ENCODE measurements around the gene SUGP2. TPM values are rescaled to one million over a fixed set of nuclear protein-coding genes. Genes with fewer than 3 reads are reported as not detected.

The SUGP2 gene
- total and polyA plus RNA-seq, 2 of the 13 experiments (the other 11 are each of a cell fraction or from before 2014, with no cell fraction given), result 40.6 to 57.7 TPM

GRCh38 chr19:19063183-19064097 lies 30.1 kb upstream of the SUGP2 start, which contains the start of gene SLC25A42 (continued):
- TF ChIP-seq ZBTB39 (CRISPR knock-in tag; IDR thresholded peaks at IDR 0.05) (no peak; the same call in 1 of the 2 replicates), ZSCAN20 (CRISPR knock-in tag; IDR thresholded peaks at IDR 0.05; ENCODE audit: borderline replicate concordance) (no peak), ZNF850 (CRISPR knock-in tag; conservative IDR thresholded peaks at IDR 0.05) (no peak), ZFP1 (CRISPR knock-in tag; IDR thresholded peaks at IDR 0.05) (no peak), TFAP4 (IDR thresholded peaks at IDR 0.05; ENCODE audit: borderline replicate concordance, low read depth) (no peak; the same call in 1 of the 2 replicates), GRHL1 (CRISPR knock-in tag; conservative IDR thresholded peaks at IDR 0.05) (no peak), ZNF496 (CRISPR knock-in tag; IDR thresholded peaks at IDR 0.05; ENCODE audit: insufficient replicate concordance) (no peak), ZBTB7B (CRISPR knock-in tag; IDR thresholded peaks at IDR 0.05) (0 out of 2 replicates have a peak, but pooled peaks have one; percentile 60), ZNF607 (CRISPR knock-in tag; IDR thresholded peaks at IDR 0.05; ENCODE audit: borderline replicate concordance) (peak; percentile 61; the same call in 1 of the 2 replicates), KLF15 (CRISPR knock-in tag; IDR thresholded peaks at IDR 0.05; ENCODE audit: borderline replicate concordance) (peak; percentile 99), FOXA3 (CRISPR knock-in tag; IDR thresholded peaks at IDR 0.05) (peak; percentile 31; the same call in 1 of the 2 replicates), REST (IDR thresholded peaks at IDR 0.05; ENCODE audit: borderline replicate concordance in 1 of 2, low read depth in 1 of 2, low read length in 2 of 2) (no peak), NCOA2 (CRISPR knock-in tag; IDR thresholded peaks at IDR 0.05) (peak; percentile 5; the same call in 1 of the 2 replicates), ZNF20 (CRISPR knock-in tag; IDR thresholded peaks at IDR 0.05) (no peak), TEAD3 (CRISPR knock-in tag; optimal IDR thresholded peaks at IDR 0.05; ENCODE audit: borderline replicate concordance) (no peak), SMARCE1 (IDR thresholded peaks at IDR 0.05; ENCODE audit: borderline replicate concordance) (no peak), MEF2D (CRISPR knock-in tag; IDR thresholded peaks at IDR 0.05) (peak; percentile 78), ZFP37 (CRISPR knock-in tag; IDR thresholded peaks at IDR 0.05; ENCODE audit: borderline replicate concordance) (no peak), REPIN1 (CRISPR knock-in tag; IDR thresholded peaks at IDR 0.05; ENCODE audit: borderline replicate concordance, low read depth) (peak; percentile 74; the same call in 1 of the 2 replicates), RARG (CRISPR knock-in tag; IDR thresholded peaks at IDR 0.05; ENCODE audit: low read depth) (0 out of 2 replicates have a peak, but pooled peaks have one; percentile 75), NBN (conservative IDR thresholded peaks at IDR 0.05) (no peak)
